ENCODE results near the gene ATP11A.

Gene ATP11A

GRCh38 chr13:112693831-112694497, 4.1 kb downstream of the ATP11A start:
- Histone ChIP-seq H3K4me1 (ENCODE audit: insufficient read depth, low read length) (peaks cover 20% of the 10 kb centered on the region; the same call in 1 of the 2 replicates), H3K9ac (ENCODE audit: low read depth, low read length) (no peak overlapping the region), H3K9me3 (ENCODE audit: control insufficient read depth, insufficient read depth, low read length) (no peaks in the 10 kb centered on the region), H3K36me3 (ENCODE audit: insufficient read depth, low read length) (0 out of 2 replicates have a peak, but pooled peaks cover 3% of the 10 kb centered on the region)

DNA sequence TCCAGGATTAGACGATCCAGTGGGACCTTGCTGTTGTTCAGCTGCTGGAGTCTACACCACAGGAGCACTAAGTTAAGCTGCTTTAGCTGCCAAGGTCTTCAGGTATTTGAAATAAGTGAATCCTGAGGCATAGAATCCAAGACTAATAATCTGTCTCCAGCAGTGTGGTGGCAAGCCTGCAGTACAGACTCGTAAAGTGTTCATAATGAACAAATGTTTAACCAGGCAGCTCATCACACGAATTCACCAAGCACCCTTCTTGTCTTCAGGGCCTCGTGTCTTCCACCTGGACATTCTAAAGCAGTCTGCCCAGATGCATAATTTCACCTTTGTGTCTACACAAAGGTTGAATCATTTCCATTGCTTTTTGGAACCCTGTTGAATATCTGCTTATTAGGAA, 5.3 kb downstream of the ATP11A start:
- Histone ChIP-seq H3K36me3 (ENCODE audit: insufficient read depth, low read length) (0 out of 2 replicates have a peak, but pooled peaks cover 3% of the 10 kb centered on the region), H3K9ac (ENCODE audit: low read depth, low read length) (no peak overlapping the region), H3K9me3 (ENCODE audit: control insufficient read depth, insufficient read depth, low read length) (no peaks in the 10 kb centered on the region), H3K4me1 (ENCODE audit: insufficient read depth, low read length) (peaks cover 20% of the 10 kb centered on the region; the same call in 1 of the 2 replicates)

DNA sequence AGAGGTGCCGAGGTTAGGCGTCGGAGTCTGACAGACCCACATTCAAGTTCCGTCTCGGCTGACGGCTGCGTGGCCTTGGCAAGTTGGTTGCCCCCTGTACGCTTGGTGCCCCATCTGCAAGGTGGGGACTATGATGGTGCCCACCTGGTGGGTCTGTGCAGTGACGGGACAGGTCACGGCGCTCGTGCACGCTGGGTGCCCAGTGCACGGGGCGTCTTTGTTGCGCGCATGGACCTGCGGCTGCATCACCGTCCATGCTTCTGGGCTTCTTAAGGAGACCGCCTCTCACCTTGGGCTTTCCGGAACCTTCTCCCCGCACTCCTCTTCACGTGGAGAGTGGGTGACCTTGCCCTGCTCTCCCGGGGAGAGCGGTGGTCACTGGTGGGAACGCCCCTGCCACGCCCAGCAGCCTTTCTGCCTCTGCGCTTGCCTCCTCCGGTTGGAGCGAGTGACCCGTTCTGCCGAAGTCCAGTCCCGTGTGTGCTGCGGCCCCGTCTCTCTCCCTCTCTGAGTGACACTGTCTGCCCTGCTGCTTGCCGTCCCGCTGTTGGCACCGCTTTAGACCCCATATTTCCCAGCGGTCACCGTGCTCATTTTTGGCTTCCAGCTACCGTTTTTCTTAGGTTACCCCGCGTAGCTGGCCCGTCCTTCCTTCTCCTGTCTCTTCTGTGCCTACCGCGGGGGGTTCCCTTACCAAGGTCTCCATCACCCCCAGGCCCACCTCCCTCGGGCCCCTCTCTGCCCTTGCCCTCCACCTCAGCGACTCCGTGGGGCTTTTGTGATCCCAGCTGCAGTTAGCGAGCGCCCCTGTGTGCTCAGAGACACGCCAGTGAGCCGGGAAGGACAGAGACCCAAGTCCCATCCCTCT, 6.4 kb downstream of the ATP11A start:
- Histone ChIP-seq H3K36me3 (ENCODE audit: insufficient read depth, low read length) (0 out of 2 replicates have a peak, but pooled peaks cover 3% of the 10 kb centered on the region), H3K9me3 (ENCODE audit: control insufficient read depth, insufficient read depth, low read length) (no peaks in the 10 kb centered on the region), H3K9ac (ENCODE audit: low read depth, low read length) (no peak overlapping the region), H3K4me1 (ENCODE audit: insufficient read depth, low read length) (peaks cover 20% of the 10 kb centered on the region; the same call in 1 of the 2 replicates)

GRCh38 chr13:112696869-112697465, 7.1 kb downstream of the ATP11A start:
- H3K4me1 ChIP-seq (ENCODE audit: insufficient read depth, low read length) = peaks cover 16% of the 10 kb centered on the region; the same call in 1 of the 2 replicates

GRCh38 chr13:112697756-112698655, 8.2 kb downstream of the ATP11A start:
- Histone ChIP-seq H3K9ac (ENCODE audit: low read depth, low read length) (no peak overlapping the region), H3K4me1 (ENCODE audit: insufficient read depth, low read length) (peaks cover 9% of the 10 kb centered on the region)

More at GRCh38 chr13:112696869-112697465, 7.1 kb downstream of the ATP11A start:
- H3K9me3 ChIP-seq (ENCODE audit: control insufficient read depth, insufficient read depth, low read length) = no peaks in the 10 kb centered on the region
- no peak overlapping the region for H3K9ac ChIP-seq (ENCODE audit: low read depth, low read length)
- H3K36me3 ChIP-seq (ENCODE audit: insufficient read depth, low read length) = 0 out of 2 replicates have a peak, but pooled peaks cover 3% of the 10 kb centered on the region

DNA sequence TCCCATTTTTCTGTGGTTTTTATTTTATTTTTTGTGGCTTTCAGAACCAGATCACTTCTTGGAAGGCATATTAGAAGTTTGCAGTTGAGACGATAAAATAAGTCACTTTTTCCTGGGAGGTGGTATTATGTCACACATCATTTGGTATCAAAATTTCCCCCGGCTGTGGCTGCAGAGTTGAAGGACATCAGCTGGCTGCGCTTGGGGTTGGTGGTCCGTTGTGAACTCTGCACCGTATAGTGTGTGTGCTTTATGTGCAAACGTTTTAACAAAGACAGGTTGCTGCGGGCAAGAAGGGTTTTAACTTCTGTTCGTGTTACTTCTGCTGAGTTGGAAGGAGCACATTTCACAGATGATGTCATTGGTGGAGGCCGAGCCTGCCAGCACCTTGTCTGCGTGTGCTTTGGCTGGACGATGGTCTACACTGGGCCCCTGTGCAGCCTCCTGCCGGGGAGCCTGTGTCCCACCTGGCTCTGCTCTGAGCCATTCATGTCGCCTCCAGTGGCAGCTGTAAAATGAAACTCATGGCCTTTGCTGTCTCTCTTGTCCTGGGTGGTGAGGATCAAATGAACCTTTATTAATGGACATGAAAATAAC, 9.6 kb downstream of the ATP11A start:
- Histone ChIP-seq H3K9me3 (ENCODE audit: control insufficient read depth, insufficient read depth, low read length) (no peaks in the 10 kb centered on the region), H3K9ac (ENCODE audit: low read depth, low read length) (no peak overlapping the region), H3K4me1 (ENCODE audit: insufficient read depth, low read length) (peaks cover 16% of the 10 kb centered on the region), H3K36me3 (ENCODE audit: insufficient read depth, low read length) (0 out of 2 replicates have a peak, but pooled peaks cover 3% of the 10 kb centered on the region)

More at GRCh38 chr13:112697756-112698655, 8.2 kb downstream of the ATP11A start:
- Histone ChIP-seq H3K9me3 (ENCODE audit: control insufficient read depth, insufficient read depth, low read length) (no peaks in the 10 kb centered on the region), H3K36me3 (ENCODE audit: insufficient read depth, low read length) (0 out of 2 replicates have a peak, but pooled peaks cover 3% of the 10 kb centered on the region)

GRCh38 chr13:112700291-112701060, 10.6 kb downstream of the ATP11A start:
- peaks cover 22% of the 10 kb centered on the region for H3K4me1 ChIP-seq (ENCODE audit: insufficient read depth, low read length)
- no peaks in the 10 kb centered on the region for H3K36me3 ChIP-seq (ENCODE audit: insufficient read depth, low read length)
- H3K9ac ChIP-seq (ENCODE audit: low read depth, low read length) = no peak overlapping the region
- H3K9me3 ChIP-seq (ENCODE audit: control insufficient read depth, insufficient read depth, low read length) = no peaks in the 10 kb centered on the region

DNA sequence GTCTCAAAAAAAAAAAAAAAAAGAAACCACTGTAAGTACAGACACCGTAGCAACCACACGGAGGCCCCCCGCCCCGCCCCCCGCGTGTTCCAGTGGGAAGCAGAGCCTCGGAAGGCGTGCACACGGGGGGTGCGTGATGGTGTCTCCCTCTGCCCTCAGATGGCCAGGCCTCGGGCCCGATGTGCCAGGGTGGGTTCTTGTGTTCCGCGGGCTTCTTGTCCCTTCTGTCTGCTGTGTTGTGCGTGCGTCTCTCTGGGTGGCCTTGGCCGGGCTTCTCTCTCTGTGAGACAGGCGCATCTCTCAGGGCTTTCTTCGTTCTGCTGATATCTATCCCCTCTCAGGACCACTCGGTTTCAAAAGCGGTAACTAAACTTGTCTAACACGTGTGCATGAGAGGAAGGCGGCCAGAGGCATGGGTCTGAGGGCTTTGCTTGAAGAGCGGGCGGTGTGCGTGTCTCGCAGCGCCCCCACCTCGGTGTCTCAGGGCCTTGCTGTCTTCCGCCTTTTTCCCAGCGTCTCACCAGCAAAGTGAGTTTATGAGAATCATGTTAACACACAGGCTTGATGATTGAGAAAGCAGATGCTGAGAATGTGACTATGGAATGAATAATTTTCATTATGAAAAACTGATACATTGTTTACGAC, 12.6 kb downstream of the ATP11A start:
- Histone ChIP-seq H3K4me1 (ENCODE audit: insufficient read depth, low read length) (peaks cover 22% of the 10 kb centered on the region), H3K36me3 (ENCODE audit: insufficient read depth, low read length) (no peaks in the 10 kb centered on the region), H3K9me3 (ENCODE audit: control insufficient read depth, insufficient read depth, low read length) (no peaks in the 10 kb centered on the region), H3K9ac (ENCODE audit: low read depth, low read length) (no peak overlapping the region)

GRCh38 chr13:112702986-112703379, 13.1 kb downstream of the ATP11A start:
- H3K9ac ChIP-seq (ENCODE audit: low read depth, low read length) = no peak overlapping the region

DNA sequence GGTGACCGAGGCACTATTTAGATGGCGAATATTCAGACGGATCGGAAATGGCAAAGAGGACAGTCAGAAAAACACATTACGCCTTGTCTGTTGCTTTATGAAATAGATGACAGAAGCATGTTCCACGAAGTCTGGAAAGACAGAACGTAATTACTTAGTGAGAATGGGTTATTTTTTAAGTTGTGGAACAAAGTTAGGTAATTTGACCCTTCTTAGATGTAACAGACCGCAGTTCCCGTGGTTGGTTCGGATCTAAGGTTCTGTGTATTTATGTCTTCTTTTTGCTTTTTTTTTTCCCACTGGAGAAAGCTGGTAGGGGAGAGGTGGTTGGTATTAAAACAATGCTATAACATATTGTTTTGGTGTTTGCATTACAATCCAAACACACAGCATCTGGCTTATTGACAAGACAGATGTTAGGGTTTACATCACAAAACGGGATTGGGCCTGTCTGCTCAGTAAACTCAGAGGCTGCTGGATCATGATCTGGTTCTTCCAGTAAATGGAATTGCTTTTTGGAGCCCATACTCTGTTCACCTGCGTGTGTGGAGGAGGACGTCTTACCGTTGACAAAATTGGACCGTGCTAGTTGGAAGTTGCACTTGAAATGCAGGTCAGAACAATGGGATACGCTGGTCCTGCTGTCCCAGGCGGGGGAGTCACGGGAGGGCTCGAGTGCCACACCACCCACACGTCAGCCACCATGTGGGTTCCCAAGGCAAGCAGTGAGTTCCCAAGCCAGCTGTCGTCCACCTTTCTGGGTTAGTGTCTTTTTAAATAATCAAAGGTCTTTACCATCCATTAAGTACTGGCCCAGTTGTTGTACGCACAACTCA, 13.8 kb downstream of the ATP11A start:
- Histone ChIP-seq H3K4me1 (ENCODE audit: insufficient read depth, low read length) (peaks cover 22% of the 10 kb centered on the region), H3K9ac (ENCODE audit: low read depth, low read length) (no peak overlapping the region), H3K9me3 (ENCODE audit: control insufficient read depth, insufficient read depth, low read length) (no peaks in the 10 kb centered on the region)

More at GRCh38 chr13:112702986-112703379, 13.1 kb downstream of the ATP11A start:
- Histone ChIP-seq H3K4me1 (ENCODE audit: insufficient read depth, low read length) (peaks cover 22% of the 10 kb centered on the region), H3K9me3 (ENCODE audit: control insufficient read depth, insufficient read depth, low read length) (no peaks in the 10 kb centered on the region), H3K36me3 (ENCODE audit: insufficient read depth, low read length) (no peaks in the 10 kb centered on the region)

GRCh38 chr13:112704308-112705145, 14.7 kb downstream of the ATP11A start:
- Histone ChIP-seq H3K4me1 (ENCODE audit: insufficient read depth, low read length) (peaks cover 22% of the 10 kb centered on the region), H3K36me3 (ENCODE audit: insufficient read depth, low read length) (no peaks in the 10 kb centered on the region), H3K9me3 (ENCODE audit: control insufficient read depth, insufficient read depth, low read length) (no peaks in the 10 kb centered on the region), H3K9ac (ENCODE audit: low read depth, low read length) (no peak overlapping the region)

More for the DNA sequence above, 13.8 kb downstream of the ATP11A start:
- no peaks in the 10 kb centered on the region for H3K36me3 ChIP-seq (ENCODE audit: insufficient read depth, low read length)

Measured in ES-I3 (cell line).